ENCODE results near the gene SULT1C4.
"Not testable (repeated sequence)": the region's sequence is repeated elsewhere in the genome, so short reads cannot be mapped to it uniquely, and the experiment has no call there.

The SULT1C4 gene

GRCh38 chr2:108413711-108414095 is 35.9 kb downstream of the SULT1C4 start:
- DNase-seq (ENCODE audit: low read depth, low spot score) = no peak

- DNase-seq (ENCODE audit: low read depth, low spot score) = no peak
Observed at GRCh38 chr2:108414256-108414876, 36.6 kb downstream of the SULT1C4 start.

- no peak for DNase-seq (ENCODE audit: low read depth, low spot score)
Observed at GRCh38 chr2:108414945-108415344, 37.2 kb downstream of the SULT1C4 start.

GRCh38 chr2:108417254-108417653 is 39.5 kb downstream of the SULT1C4 start:
- DNase-seq (ENCODE audit: low read depth, low spot score) = no peak

- DNase-seq (ENCODE audit: low read depth, low spot score) = no peak
Observed at GRCh38 chr2:108418416-108418815, 40.7 kb downstream of the SULT1C4 start.

- no peak for DNase-seq (ENCODE audit: low read depth, low spot score)
Observed at GRCh38 chr2:108423067-108423466, 45.3 kb downstream of the SULT1C4 start.

- no peak for DNase-seq (ENCODE audit: low read depth, low spot score)
Observed at GRCh38 chr2:108423502-108424251, 45.9 kb downstream of the SULT1C4 start.

GRCh38 chr2:108428286-108429009 is 50.7 kb downstream of the SULT1C4 start:
- no peak for DNase-seq (ENCODE audit: low read depth, low spot score)

GRCh38 chr2:108435578-108435977 is 57.8 kb downstream of the SULT1C4 start:
- DNase-seq (ENCODE audit: low read depth, low spot score) = not testable (repeated sequence)

GRCh38 chr2:108436976-108437375 is 59.2 kb downstream of the SULT1C4 start:
- no peak for DNase-seq (ENCODE audit: low read depth, low spot score)
